H9 (cell line): ENCODE data around the gene KCNJ10. TPM values are rescaled to one million over a fixed set of nuclear protein-coding genes. Genes with fewer than 3 reads are reported as not detected.

Source experiments
- DNase-seq: peaks from one replicate; pipeline ENCODE4 v3.0.0-alpha.2; 2017
- H2AFZ ChIP-seq: one replicate; pipeline ENCODE4 v1.6.1; 2013; ENCODE audit warnings: mild to moderate bottlenecking, low read length, control low read depth, moderate library complexity
- H2AK5ac ChIP-seq: 2 replicates; pipeline ENCODE4 v1.6.1; 2013; ENCODE audit warnings: low read length, control low read depth, mixed read lengths; ENCODE audit not compliant: insufficient read length
- H2BK120ac ChIP-seq: one replicate; pipeline ENCODE4 v1.6.1; 2013; ENCODE audit warnings: low read depth, mild to moderate bottlenecking, low read length, control low read depth, inconsistent platforms; ENCODE audit not compliant: poor library complexity, severe bottlenecking
- H2BK12ac ChIP-seq: 2 replicates; pipeline ENCODE4 v1.6.1; 2013; ENCODE audit warnings: low read length, control low read depth, mixed read lengths, low read depth; ENCODE audit not compliant: insufficient read length
- H2BK15ac ChIP-seq: 2 replicates; pipeline ENCODE4 v1.6.1; 2013; ENCODE audit warnings: low read depth, low read length, control low read depth
- H2BK20ac ChIP-seq: one replicate; pipeline ENCODE4 v1.6.1; 2013; ENCODE audit warnings: low read depth, mild to moderate bottlenecking, low read length, control low read depth, inconsistent platforms; ENCODE audit not compliant: poor library complexity, severe bottlenecking
- H2BK5ac ChIP-seq: 2 replicates; pipeline ENCODE4 v1.6.1; 2013; ENCODE audit warnings: low read length, control low read depth, mixed read lengths; ENCODE audit not compliant: insufficient read length
- H3K14ac ChIP-seq: 2 replicates; pipeline ENCODE4 v1.6.1; 2013; ENCODE audit warnings: low read length, control low read depth; ENCODE audit not compliant: insufficient read depth
- H3K18ac ChIP-seq: 2 replicates; pipeline ENCODE4 v1.6.1; 2013; ENCODE audit warnings: low read depth, mild to moderate bottlenecking, mixed read lengths, low read length, control low read depth; ENCODE audit not compliant: insufficient read length
- H3K23ac ChIP-seq: 2 replicates; pipeline ENCODE4 v1.6.1; 2013; ENCODE audit warnings: low read length, control low read depth, mixed read lengths, low read depth; ENCODE audit not compliant: insufficient read length
- H3K23me2 ChIP-seq: 2 replicates; pipeline ENCODE4 v1.6.1; 2013; ENCODE audit warnings: low read depth, mild to moderate bottlenecking, mixed read lengths, low read length, control low read depth; ENCODE audit not compliant: insufficient read length, poor library complexity, severe bottlenecking
- H3K27ac ChIP-seq: 2 replicates; pipeline ENCODE4 v1.5.1; 2013; ENCODE audit warnings: low read length, control low read depth, mixed read lengths, low read depth; ENCODE audit not compliant: insufficient read length
- H3K27me3 ChIP-seq: 2 replicates; pipeline ENCODE4 v1.6.1; 2013; ENCODE audit warnings: low read length, control low read depth, inconsistent platforms; ENCODE audit not compliant: insufficient read depth
- H3K4ac ChIP-seq: 2 replicates; pipeline ENCODE4 v1.6.1; 2013; ENCODE audit warnings: low read depth, mild to moderate bottlenecking, control low read depth, inconsistent platforms, low read length, moderate library complexity
- H3K4me1 ChIP-seq: 2 replicates; pipeline ENCODE4 v1.6.1; 2013; ENCODE audit warnings: low read length, control low read depth, inconsistent platforms; ENCODE audit not compliant: insufficient read depth
- H3K4me2 ChIP-seq: 2 replicates; pipeline ENCODE4 v1.6.1; 2013; ENCODE audit warnings: low read length, control low read depth, mixed read lengths; ENCODE audit not compliant: insufficient read length, insufficient read depth
- H3K56ac ChIP-seq: 2 replicates; pipeline ENCODE4 v1.6.1; 2013; ENCODE audit warnings: low read depth, mild to moderate bottlenecking, mixed read lengths, low read length, control low read depth; ENCODE audit not compliant: insufficient read length
- H3K79me1 ChIP-seq: 2 replicates; pipeline ENCODE4 v1.6.1; 2013; ENCODE audit warnings: low read depth, mild to moderate bottlenecking, moderate library complexity, low read length, control low read depth, inconsistent platforms; ENCODE audit not compliant: insufficient read depth, poor library complexity, severe bottlenecking
- H3K79me2 ChIP-seq: 2 replicates; pipeline ENCODE4 v1.6.1; 2013; ENCODE audit warnings: low read length, control low read depth, inconsistent platforms; ENCODE audit not compliant: insufficient read depth
- H3K9ac ChIP-seq: 2 replicates; pipeline ENCODE4 v1.6.1; 2013; ENCODE audit warnings: low read length, control low read depth, mixed read lengths; ENCODE audit not compliant: insufficient read length; ENCODE audit errors: extremely low read depth
- H3K9me3 ChIP-seq: one replicate; pipeline ENCODE4 v1.6.1; 2013; ENCODE audit warnings: low read depth, low read length, inconsistent platforms; ENCODE audit not compliant: control insufficient read depth
- H3T11ph ChIP-seq: one replicate; pipeline ENCODE4 v1.6.1; 2013; ENCODE audit warnings: mild to moderate bottlenecking, low read length, control low read depth, inconsistent platforms
- H4K20me1 ChIP-seq: one replicate; pipeline ENCODE4 v1.6.1; 2013; ENCODE audit not compliant: control insufficient read depth, insufficient read length, insufficient read depth
- H4K5ac ChIP-seq: 2 replicates; pipeline ENCODE4 v1.6.1; 2013; ENCODE audit warnings: low read depth, mild to moderate bottlenecking, mixed read lengths, low read length, control low read depth; ENCODE audit not compliant: insufficient read length
- H4K8ac ChIP-seq: replicated peaks from 2 replicates; pipeline ENCODE4 v1.6.1; 2013; ENCODE audit warnings: low read length, control low read depth, mixed read lengths, low read depth; ENCODE audit not compliant: insufficient read length
- H4K91ac ChIP-seq: 2 replicates; pipeline ENCODE4 v1.6.1; 2013; ENCODE audit warnings: low read depth, mild to moderate bottlenecking, moderate library complexity, mixed read lengths, low read length, control low read depth; ENCODE audit not compliant: insufficient read length
- H3K27ac Mint-ChIP-seq, 3 experiments: 2 replicates in 2 of 3; 3 replicates in 1 of 3; pipeline ENCODE4 v1.8.0; 2020 to 2021; ENCODE audit warnings: mixed read lengths in 3 of 3, mild to moderate bottlenecking in 1 of 3, moderate library complexity in 1 of 3
- H3K27me3 Mint-ChIP-seq: 2 replicates; pipeline ENCODE4 v1.8.0; 2021; ENCODE audit warnings: low read depth, mild to moderate bottlenecking, moderate library complexity, mixed read lengths
- H3K36me3 Mint-ChIP-seq, 3 experiments: 2 replicates in 2 of 3; 3 replicates in 1 of 3; pipeline ENCODE4 v1.8.0; 2020 to 2021; ENCODE audit warnings: low read depth in 3 of 3, mixed read lengths in 3 of 3; ENCODE audit not compliant: insufficient read depth in 1 of 3
- H3K4me1 Mint-ChIP-seq, 2 experiments: 2 replicates each; pipeline ENCODE4 v1.8.0; 2020; ENCODE audit warnings: mixed read lengths in 2 of 2
- H3K4me3 Mint-ChIP-seq, 2 experiments: 2 replicates in 1 of 2; 3 replicates in 1 of 2; pipeline ENCODE4 v1.8.0; 2020 to 2021; ENCODE audit warnings: mild to moderate bottlenecking in 2 of 2, mixed read lengths in 2 of 2, moderate library complexity in 1 of 2
- H3K9me3 Mint-ChIP-seq, 2 experiments: 2 replicates in 1 of 2; 3 replicates in 1 of 2; pipeline ENCODE4 v1.8.0; 2020; ENCODE audit warnings: mild to moderate bottlenecking in 2 of 2, mixed read lengths in 2 of 2, moderate library complexity in 1 of 2
- WGBS: extraction: QIAGEN DNeasy Blood & Tissue Kit; methylation state at CpG from one replicate; pipeline ENCODE4 v1.1.7; 2013; ENCODE audit warnings: missing lambda C conversion rate, low lambda C conversion rate, mixed read lengths; ENCODE audit not compliant: insufficient read length; ENCODE audit errors: extremely low coverage; 5-methylcytosine and 5-hydroxymethylcytosine counted together
- total RNA-seq: library from RNA; stranded (reverse); gene quantifications from 2 replicates; pipeline ENCODE4 v1.2.1, GENCODE V29; 2021
- TF ChIP-seq, protein P1 (sequence below): fragments of 200-600 bp; sonication (generic); conservative IDR thresholded peaks from 3 replicates; pipeline ENCODE4 v1.8.0; 2021; ENCODE audit warnings: antibody characterized with exemption, mild to moderate bottlenecking

Gene KCNJ10
- total RNA-seq, 1 experiment from 2014 or later, result 0.44 TPM

DNA sequence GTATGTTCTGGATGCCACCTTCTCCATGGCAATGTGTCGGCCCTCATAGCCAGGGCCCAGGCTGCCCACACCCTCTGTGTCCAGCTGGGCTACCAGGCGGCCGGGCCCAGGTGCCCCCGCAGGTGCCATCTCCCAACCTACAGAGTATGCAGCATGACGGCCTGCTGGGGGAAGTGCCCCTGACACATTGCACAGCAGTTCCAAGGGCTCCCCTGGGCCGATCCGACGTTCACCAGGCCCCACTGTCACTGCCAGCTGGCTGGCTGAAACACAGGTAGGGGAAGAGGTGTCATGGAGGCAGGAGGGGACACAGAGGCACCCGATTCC, 23.1 kb upstream of the KCNJ10 start:
- Histone ChIP-seq H3K23me2 (peaks cover 6% of the 10 kb centered on the region), H3K4me2 (no peak overlapping the region), H2BK15ac (no peak overlapping the region), H3K18ac (no peak overlapping the region), H3K9ac (no peak overlapping the region), H3K4me1 (peaks cover 19% of the 10 kb centered on the region), H3K4ac (no peak overlapping the region), H4K20me1 (no peaks in the 10 kb centered on the region), H2AK5ac (no peak overlapping the region), H3K56ac (no peak overlapping the region), H3K9me3 (no peaks in the 10 kb centered on the region), H3T11ph (no peak overlapping the region), H2BK12ac (no peak overlapping the region), H3K27ac (no peak overlapping the region), H3K79me2 (peaks cover 3% of the 10 kb centered on the region; the same call in 1 of the 2 replicates), H4K8ac (no peak overlapping the region), H4K5ac (no peak overlapping the region), H2BK120ac (no peak overlapping the region), H3K14ac (no peak overlapping the region), H3K27me3 (no peaks in the 10 kb centered on the region), H4K91ac (no peak overlapping the region), H3K23ac (no peak overlapping the region), H2BK20ac (no peak overlapping the region), H2AFZ (no peak overlapping the region), H2BK5ac (no peak overlapping the region), H3K79me1 (no peaks in the 10 kb centered on the region)
- Mint-ChIP-seq H3K27ac (no peak overlapping the region), H3K9me3 (no peaks in the 10 kb centered on the region), H3K36me3 (peaks cover 10 to 43% (median 40%) of the 10 kb centered on the region in 3 experiments), H3K4me3 (no peak overlapping the region), H3K4me1 (peaks cover 33 to 36% of the 10 kb centered on the region in 2 experiments), H3K27me3 (no peaks in the 10 kb centered on the region; the same call in 1 of the 2 replicates)
- TF ChIP-seq, protein P1, sequence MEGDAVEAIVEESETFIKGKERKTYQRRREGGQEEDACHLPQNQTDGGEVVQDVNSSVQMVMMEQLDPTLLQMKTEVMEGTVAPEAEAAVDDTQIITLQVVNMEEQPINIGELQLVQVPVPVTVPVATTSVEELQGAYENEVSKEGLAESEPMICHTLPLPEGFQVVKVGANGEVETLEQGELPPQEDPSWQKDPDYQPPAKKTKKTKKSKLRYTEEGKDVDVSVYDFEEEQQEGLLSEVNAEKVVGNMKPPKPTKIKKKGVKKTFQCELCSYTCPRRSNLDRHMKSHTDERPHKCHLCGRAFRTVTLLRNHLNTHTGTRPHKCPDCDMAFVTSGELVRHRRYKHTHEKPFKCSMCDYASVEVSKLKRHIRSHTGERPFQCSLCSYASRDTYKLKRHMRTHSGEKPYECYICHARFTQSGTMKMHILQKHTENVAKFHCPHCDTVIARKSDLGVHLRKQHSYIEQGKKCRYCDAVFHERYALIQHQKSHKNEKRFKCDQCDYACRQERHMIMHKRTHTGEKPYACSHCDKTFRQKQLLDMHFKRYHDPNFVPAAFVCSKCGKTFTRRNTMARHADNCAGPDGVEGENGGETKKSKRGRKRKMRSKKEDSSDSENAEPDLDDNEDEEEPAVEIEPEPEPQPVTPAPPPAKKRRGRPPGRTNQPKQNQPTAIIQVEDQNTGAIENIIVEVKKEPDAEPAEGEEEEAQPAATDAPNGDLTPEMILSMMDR, result no peak
- DNase-seq, result no peak
- WGBS, result no CpG with 5 or more reads among the region's 9 CpGs
